Activated T-helper 1 cell treated with anti-CD3 and anti-CD28 coated beads, Interleukin-12 subunit alpha, Interleukin-12 subunit beta, Interleukin-2, Interleukin-4 antibody, amounts not matched to agents 30 ng/mL and 10 ng/mL and 1 ng/mL, durations not matched to agents 14 hours and 24 hours and 36 hours (primary cell): ENCODE results near the gene GPR101. TPM values are rescaled to one million over a fixed set of nuclear protein-coding genes. Genes with fewer than 3 reads are reported as not detected.
"Not testable (repeated sequence)": the region's sequence is repeated elsewhere in the genome, so short reads cannot be mapped to it uniquely, and the experiment has no call there.

Source experiments
- DNase-seq: peaks from one replicate; pipeline ENCODE4 v3.0.0; 2021; ENCODE audit warnings: low spot score
- H3K27ac Mint-ChIP-seq: one replicate; pipeline ENCODE4 v1.8.0; 2021; ENCODE audit warnings: mild to moderate bottlenecking, mixed read lengths
- H3K27me3 Mint-ChIP-seq: one replicate; pipeline ENCODE4 v1.8.0; 2022; ENCODE audit warnings: mild to moderate bottlenecking, moderate library complexity, mixed read lengths; ENCODE audit not compliant: insufficient read depth
- H3K36me3 Mint-ChIP-seq: one replicate; pipeline ENCODE4 v1.8.0; 2021; ENCODE audit warnings: low read depth, mixed read lengths
- H3K4me1 Mint-ChIP-seq: one replicate; pipeline ENCODE4 v1.8.0; 2021; ENCODE audit warnings: low read depth, mixed read lengths
- H3K4me3 Mint-ChIP-seq: one replicate; pipeline ENCODE4 v1.8.0; 2021; ENCODE audit warnings: mild to moderate bottlenecking, moderate library complexity, mixed read lengths
- H3K9me3 Mint-ChIP-seq: one replicate; pipeline ENCODE4 v1.8.0; 2021; ENCODE audit warnings: mixed read lengths
- intact Hi-C: fragments of 100-400 bp; cut with micrococcal nuclease; formaldehyde crosslinking; loops from one replicate; pipeline ENCODE4 v1.15.1; 2024
- total RNA-seq: library from RNA; stranded (reverse); gene quantifications from 2 replicates; pipeline ENCODE4 v1.2.3, GENCODE V29; 2022

Gene GPR101
- total RNA-seq, 1 donor from 2014 or later, result 0.13 TPM

GRCh38 chrX:137041329-137041728 is 7.5 kb upstream of the GPR101 start:
- DNase-seq, result no peak
- Mint-ChIP-seq H3K27me3 (peaks cover 13% of the 10 kb centered on the region), H3K9me3 (no peaks in the 10 kb centered on the region), H3K4me1 (no peaks in the 10 kb centered on the region), H3K27ac (no peak overlapping the region), H3K4me3 (no peak overlapping the region), H3K36me3 (no peaks in the 10 kb centered on the region)
- intact Hi-C loops, result no loop called here

- H3K4me1 Mint-ChIP-seq, result no peaks in the 10 kb centered on the region
- H3K27me3 Mint-ChIP-seq, result peaks cover 22% of the 10 kb centered on the region
- no peak overlapping the region for H3K27ac Mint-ChIP-seq
- intact Hi-C loops, result no loop called here
- H3K9me3 Mint-ChIP-seq, result no peaks in the 10 kb centered on the region
- H3K36me3 Mint-ChIP-seq, result no peaks in the 10 kb centered on the region
- no peak overlapping the region for H3K4me3 Mint-ChIP-seq
- DNase-seq, result no peak
Measured at GRCh38 chrX:137040113-137040794, 6.5 kb upstream of the GPR101 start.

DNA sequence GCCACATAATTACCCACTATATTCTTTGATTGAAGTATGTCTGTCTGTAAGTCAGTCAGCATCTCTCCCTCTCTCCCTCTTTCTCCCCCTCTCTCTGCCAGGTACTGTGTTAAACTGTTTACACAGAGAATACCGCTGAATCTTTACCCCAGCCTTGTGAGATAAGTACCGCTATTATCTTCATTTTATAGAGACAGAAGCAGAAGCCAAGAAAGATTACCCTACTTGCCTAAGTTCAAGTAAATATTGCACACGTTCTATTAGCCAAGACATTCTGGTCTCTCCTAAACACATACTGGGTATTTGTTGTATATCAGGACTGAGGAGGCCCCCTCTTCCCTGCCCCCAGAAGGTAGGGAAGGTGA is 695 bp upstream of the GPR101 start:
- no peaks in the 10 kb centered on the region for H3K9me3 Mint-ChIP-seq
- peaks cover 9% of the 10 kb centered on the region for H3K4me1 Mint-ChIP-seq
- intact Hi-C loops, result loop anchor here (5.0 kb wide), 1 partner anchor 393 kb away; no protein-coding TSS in a partner anchor
- H3K27me3 Mint-ChIP-seq, result peaks cover 44% of the 10 kb centered on the region
- H3K4me3 Mint-ChIP-seq, result peak overlapping the region; percentile 16
- peaks cover 3% of the 10 kb centered on the region for H3K36me3 Mint-ChIP-seq
- no peak for DNase-seq
- H3K27ac Mint-ChIP-seq, result no peak overlapping the region

GRCh38 chrX:137032841-137033773 is 688 bp downstream of the GPR101 start:
- Mint-ChIP-seq H3K27ac (no peak overlapping the region), H3K36me3 (peaks cover 3% of the 10 kb centered on the region), H3K4me3 (no peak overlapping the region), H3K4me1 (peaks cover 9% of the 10 kb centered on the region), H3K9me3 (no peaks in the 10 kb centered on the region), H3K27me3 (peaks cover 42% of the 10 kb centered on the region)
- intact Hi-C loops, result loop anchor here (2.0 to 5.0 kb wide), 3 partner anchors 20 to 394 kb away; no protein-coding TSS in a partner anchor
- no peak for DNase-seq

- Mint-ChIP-seq H3K36me3 (peaks cover 3% of the 10 kb centered on the region), H3K4me3 (no peak overlapping the region), H3K4me1 (peaks cover 9% of the 10 kb centered on the region), H3K9me3 (no peaks in the 10 kb centered on the region), H3K27ac (no peak overlapping the region), H3K27me3 (peaks cover 41% of the 10 kb centered on the region)
- intact Hi-C loops, result loop anchor here (2.0 to 5.0 kb wide), 3 partner anchors 20 to 395 kb away; no protein-coding TSS in a partner anchor
- no peak for DNase-seq
Measured at GRCh38 chrX:137032341-137032694, 1.5 kb downstream of the GPR101 start.

- intact Hi-C loops, result loop anchor here (2.0 to 5.0 kb wide), 3 partner anchors 21 to 396 kb away; no protein-coding TSS in a partner anchor
- Mint-ChIP-seq H3K4me3 (no peak overlapping the region), H3K4me1 (peaks cover 9% of the 10 kb centered on the region), H3K27ac (no peak overlapping the region), H3K36me3 (peaks cover 3% of the 10 kb centered on the region), H3K9me3 (no peaks in the 10 kb centered on the region), H3K27me3 (peaks cover 39% of the 10 kb centered on the region)
- DNase-seq, result peak; percentile 42
Measured at GRCh38 chrX:137031517-137032340, 2.1 kb downstream of the GPR101 start.

GRCh38 chrX:137031039-137031438 is 2.8 kb downstream of the GPR101 start:
- Mint-ChIP-seq H3K27me3 (peaks cover 37% of the 10 kb centered on the region), H3K9me3 (no peaks in the 10 kb centered on the region), H3K36me3 (peaks cover 3% of the 10 kb centered on the region), H3K27ac (no peak overlapping the region), H3K4me1 (peaks cover 9% of the 10 kb centered on the region), H3K4me3 (no peak overlapping the region)
- intact Hi-C loops, result loop anchor here (5.0 kb wide), 1 partner anchor 396 kb away; no protein-coding TSS in a partner anchor
- DNase-seq, result no peak

- peaks cover 3% of the 10 kb centered on the region for H3K36me3 Mint-ChIP-seq
- no peak overlapping the region for H3K27ac Mint-ChIP-seq
- intact Hi-C loops, result no loop called here
- DNase-seq, result no peak
- H3K27me3 Mint-ChIP-seq, result peaks cover 21% of the 10 kb centered on the region
- H3K4me1 Mint-ChIP-seq, result peaks cover 9% of the 10 kb centered on the region
- no peak overlapping the region for H3K4me3 Mint-ChIP-seq
- no peaks in the 10 kb centered on the region for H3K9me3 Mint-ChIP-seq
Measured at GRCh38 chrX:137028699-137029098, 5.1 kb downstream of the GPR101 start.

DNA sequence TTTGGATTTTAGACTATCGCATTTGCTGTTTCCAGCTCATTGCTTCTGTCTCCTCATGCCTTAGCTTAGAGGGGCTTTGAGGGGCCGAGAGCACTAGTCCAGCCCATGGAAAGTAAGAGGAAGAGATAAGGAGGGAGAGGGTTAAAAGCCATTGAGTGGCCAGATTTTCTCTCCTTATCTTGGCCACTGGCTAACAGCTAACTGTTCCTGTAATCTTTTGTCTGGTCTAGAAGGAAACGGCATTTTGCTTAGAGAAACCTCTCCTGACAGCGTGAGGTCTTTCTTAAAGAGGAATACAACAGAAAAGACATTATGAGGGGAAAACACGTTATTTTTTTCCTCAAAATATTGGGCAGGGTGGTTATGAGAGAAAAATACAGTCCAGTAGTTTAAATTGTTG is 7.9 kb downstream of the GPR101 start:
- Mint-ChIP-seq H3K27me3 (peaks cover 17% of the 10 kb centered on the region), H3K36me3 (peaks cover 3% of the 10 kb centered on the region)
- intact Hi-C loops, result no loop called here

DNA sequence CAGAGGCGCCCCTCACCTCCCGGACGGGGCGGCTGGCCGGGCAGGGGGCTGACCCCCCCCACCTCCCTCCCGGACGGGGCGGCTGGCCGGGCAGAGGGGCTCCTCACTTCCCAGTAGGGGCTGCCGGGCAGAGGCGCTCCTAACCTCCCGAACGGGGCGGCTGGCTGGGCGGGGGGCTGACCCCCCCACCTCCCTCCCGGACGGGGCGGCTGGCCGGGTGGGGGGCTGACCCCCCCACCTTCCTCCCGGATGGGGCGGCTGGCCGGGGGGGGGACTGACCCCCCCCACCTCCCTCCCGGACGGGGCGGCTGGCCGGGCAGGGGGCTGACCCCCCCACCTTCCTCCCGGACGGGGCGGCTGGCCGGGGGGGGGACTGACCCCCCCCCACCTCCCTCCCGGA is 33.6 kb downstream of the GPR101 start:
- intact Hi-C loops, H3K27ac Mint-ChIP-seq, DNase-seq, H3K36me3 Mint-ChIP-seq, H3K9me3 Mint-ChIP-seq, H3K27me3 Mint-ChIP-seq, H3K4me1 Mint-ChIP-seq, H3K4me3 Mint-ChIP-seq: not testable (repeated sequence)

More for the DNA sequence above, 7.9 kb downstream of the GPR101 start:
- Mint-ChIP-seq H3K4me1 (peaks cover 3% of the 10 kb centered on the region), H3K27ac (no peak overlapping the region), H3K4me3 (no peak overlapping the region), H3K9me3 (no peaks in the 10 kb centered on the region)
- no peak for DNase-seq

- no peaks in the 10 kb centered on the region for H3K9me3 Mint-ChIP-seq
- intact Hi-C loops, result no loop called here
- no peak overlapping the region for H3K27ac Mint-ChIP-seq
- H3K4me1 Mint-ChIP-seq, result no peaks in the 10 kb centered on the region
- no peak overlapping the region for H3K4me3 Mint-ChIP-seq
- no peaks in the 10 kb centered on the region for H3K36me3 Mint-ChIP-seq
- DNase-seq, result no peak
- H3K27me3 Mint-ChIP-seq, result no peaks in the 10 kb centered on the region
Measured at GRCh38 chrX:136999024-136999423, 34.8 kb downstream of the GPR101 start.
